SK-N-SH (cell line): ENCODE measurements around the gene ADRB2. TPM values are rescaled to one million over a fixed set of nuclear protein-coding genes. Genes with fewer than 3 reads are reported as not detected.

Experiments
- CTCF ChIA-PET: fragments of 300-600, 350-600 bp; formaldehyde crosslinking; extraction: SDS; loops from one replicate; lab custom pipeline; 2021; lab: Yijun Ruan, JAX
- POLR2A ChIA-PET: fragments of 350-600 bp; sonication (Branson Sonifier 250); formaldehyde crosslinking; extraction: SDS; loops from one replicate; lab custom pipeline; 2020; ENCODE audit warnings: antibody characterized with exemption, inconsistent platforms; lab: Yijun Ruan, JAX
- DNase-seq: peaks from one replicate; pipeline ENCODE4 v3.0.0; 2012
- H2AFZ ChIP-seq: fragments of 200-600 bp; sonication (generic); 2 replicates; pipeline ENCODE4 v1.8.1; 2016; ENCODE audit warnings: antibody characterized with exemption, mild to moderate bottlenecking, low read depth
- H3F3A ChIP-seq: fragments of 200-600 bp; sonication (generic); replicated peaks from 2 replicates; pipeline ENCODE3; 2016; ENCODE audit warnings: antibody characterized with exemption, mild to moderate bottlenecking; ENCODE audit not compliant: insufficient read depth
- H3K27ac ChIP-seq, 2 experiments: fragments of 200-500 bp in 1 of 2; fragments of 200-600 bp in 1 of 2; sonication (Bioruptor generic) in 1 of 2; sonication (generic), shearing (Covaris generic) in 1 of 2; 2 replicates each; pipeline versions ENCODE4 v1.5.1 to v1.6.1; 2014 to 2016; ENCODE audit warnings: low read depth in 2 of 2, inconsistent platforms in 1 of 2, low read length in 1 of 2, mild to moderate bottlenecking in 1 of 2, mixed read lengths in 1 of 2
- H3K27me3 ChIP-seq: fragments of 200-600 bp; sonication (generic), shearing (Covaris generic); 2 replicates; pipeline ENCODE4 v1.6.1; 2016; ENCODE audit warnings: mixed run types; ENCODE audit not compliant: insufficient read depth
- H3K36me3 ChIP-seq, 2 experiments: fragments of 200-500 bp in 1 of 2; fragments of 200-600 bp in 1 of 2; sonication (Bioruptor generic) in 1 of 2; sonication (generic) in 1 of 2; replicated peaks in 1 of 2; 2 replicates each; pipeline versions ENCODE3 to v1.5.1; 2014 to 2016; ENCODE audit warnings: low read length in 1 of 2, mild to moderate bottlenecking in 1 of 2; ENCODE audit not compliant: insufficient read depth in 2 of 2, control insufficient read depth in 1 of 2
- H3K4me1 ChIP-seq, 2 experiments: fragments of 200-500 bp in 1 of 2; fragments of 200-600 bp in 1 of 2; sonication (Bioruptor generic) in 1 of 2; sonication (generic), shearing (Covaris generic) in 1 of 2; 2 replicates each; pipeline versions ENCODE4 v1.5.1 to v1.6.1; 2014 to 2016; ENCODE audit warnings: low read depth in 1 of 2, low read length in 1 of 2, mixed run types in 1 of 2; ENCODE audit not compliant: insufficient read depth in 2 of 2, control insufficient read depth in 1 of 2
- H3K4me2 ChIP-seq: fragments of 200-600 bp; sonication (generic), shearing (Covaris generic); 2 replicates; pipeline ENCODE4 v1.6.1; 2017; ENCODE audit warnings: mixed run types
- H3K4me3 ChIP-seq, 2 experiments: fragments of 200-500 bp in 1 of 2; fragments of 200-600 bp in 1 of 2; sonication (Bioruptor generic) in 1 of 2; sonication (generic), shearing (Covaris generic) in 1 of 2; 2 replicates each; pipeline versions ENCODE4 v1.5.1 to v1.8.1; 2014 to 2016; ENCODE audit warnings: low read depth in 2 of 2, inconsistent platforms in 1 of 2, low read length in 1 of 2, mild to moderate bottlenecking in 1 of 2, mixed read lengths in 1 of 2, moderate library complexity in 1 of 2
- H3K79me2 ChIP-seq: fragments of 200-600 bp; sonication (generic); 2 replicates; pipeline ENCODE4 v1.8.1; 2017; ENCODE audit warnings: mild to moderate bottlenecking; ENCODE audit not compliant: insufficient read depth
- H3K9ac ChIP-seq: fragments of 200-600 bp; sonication (generic); 2 replicates; pipeline ENCODE4 v1.6.1; 2017; ENCODE audit warnings: mixed run types
- H3K9me2 ChIP-seq: fragments of 200-600 bp; sonication (generic); 2 replicates; pipeline ENCODE4 v1.6.1; 2017; ENCODE audit warnings: mixed run types
- H3K9me3 ChIP-seq: fragments of 200-600 bp; sonication (generic); 2 replicates; pipeline ENCODE4 v1.6.1; 2017; ENCODE audit warnings: mixed run types, mild to moderate bottlenecking, moderate library complexity
- H4K20me1 ChIP-seq: fragments of 200-600 bp; sonication (generic); 2 replicates; pipeline ENCODE4 v1.6.1; 2017; ENCODE audit warnings: mild to moderate bottlenecking, mixed run types; ENCODE audit not compliant: insufficient read depth
- CHD2 ChIP-seq: fragments of 150-350 bp; IDR thresholded peaks from 2 replicates; pipeline ENCODE4 v1.6.1; 2018; ENCODE audit warnings: low read length; ENCODE audit not compliant: partially characterized antibody
- ELF1 ChIP-seq: IDR thresholded peaks from 2 replicates; pipeline ENCODE4 v1.4.0; 2012
- EP300 ChIP-seq, 2 experiments: IDR thresholded peaks; 2 replicates each; pipeline versions ENCODE4 v1.4.0 to v1.6.1; 2012; ENCODE audit warnings: borderline replicate concordance in 1 of 2, low read depth in 1 of 2, low read length in 1 of 2
- FOSL2 ChIP-seq: IDR thresholded peaks from 2 replicates; pipeline ENCODE4 v1.4.0; 2012; ENCODE audit warnings: low read depth, mild to moderate bottlenecking, moderate library complexity, borderline replicate concordance
- FOXM1 ChIP-seq: IDR thresholded peaks from 2 replicates; pipeline ENCODE4 v1.4.0; 2012; ENCODE audit warnings: low read depth, mild to moderate bottlenecking
- GABPA ChIP-seq: IDR thresholded peaks from 2 replicates; pipeline ENCODE4 v1.4.0; 2012; ENCODE audit warnings: low read depth, mild to moderate bottlenecking
- GATA2 ChIP-seq: sonication (generic); formaldehyde crosslinking; IDR thresholded peaks from 2 replicates; pipeline ENCODE4 v1.5.0; 2020; ENCODE audit warnings: mild to moderate bottlenecking, missing genetic modification reagents
- MEF2A ChIP-seq: IDR thresholded peaks from 2 replicates; pipeline ENCODE4 v1.4.0; 2012; ENCODE audit warnings: low read depth, borderline replicate concordance
- MXI1 ChIP-seq: IDR thresholded peaks from 2 replicates; pipeline ENCODE4 v1.6.1; 2012; ENCODE audit warnings: mild to moderate bottlenecking, low read depth, low read length, improper control_type of control experiment
- NFIC ChIP-seq: IDR thresholded peaks from 2 replicates; pipeline ENCODE4 v1.4.0; 2012; ENCODE audit warnings: borderline replicate concordance
- POLR2AphosphoS5 ChIP-seq: IDR thresholded peaks from 2 replicates; pipeline ENCODE4 v1.6.1; 2012; ENCODE audit warnings: low read depth, low read length
- RFX5 ChIP-seq: IDR thresholded peaks from 2 replicates; pipeline ENCODE4 v1.6.1; 2012; ENCODE audit warnings: mild to moderate bottlenecking, improper control_type of control experiment, low read length
- RXRA ChIP-seq: IDR thresholded peaks from 2 replicates; pipeline ENCODE4 v1.4.0; 2012; ENCODE audit warnings: low read depth, mild to moderate bottlenecking, borderline replicate concordance
- TAF1 ChIP-seq: IDR thresholded peaks from 2 replicates; pipeline ENCODE4 v1.6.1; 2012; ENCODE audit warnings: low read depth, mild to moderate bottlenecking, low read length, moderate library complexity, borderline replicate concordance
- TEAD4 ChIP-seq: IDR thresholded peaks from 2 replicates; pipeline ENCODE4 v1.4.0; 2012; ENCODE audit warnings: mild to moderate bottlenecking, borderline replicate concordance; ENCODE audit not compliant: insufficient read depth
- YY1 ChIP-seq: IDR thresholded peaks from 2 replicates; pipeline ENCODE4 v1.4.0; 2012; ENCODE audit warnings: low read depth, mild to moderate bottlenecking
- WGBS: methylation state at CpG from one replicate; pipeline ENCODE4 v1.1.6; 2017; ENCODE audit warnings: low lambda C conversion rate; 5-methylcytosine and 5-hydroxymethylcytosine counted together
- polyA plus RNA-seq, 3 experiments: library from polyadenylated mRNA; depleted of rRNA; stranded (reverse); fragments of >200 nt; gene quantifications; 2 replicates each; pipeline ENCODE4 v1.2.3, GENCODE V29; 2012
- TF ChIP-seq, protein P1 (sequence below): fragments of 200-600 bp; sonication (generic); IDR thresholded peaks from 2 replicates; pipeline ENCODE4 v1.6.1; 2017; ENCODE audit warnings: antibody characterized with exemption, mild to moderate bottlenecking, moderate library complexity
- TF ChIP-seq, protein P2 (sequence below): IDR thresholded peaks from 2 replicates; pipeline ENCODE4; 2012
- TF ChIP-seq, protein P3 (sequence below): fragments of 150-350 bp; IDR thresholded peaks from 2 replicates; pipeline ENCODE4 v1.6.1; 2017; ENCODE audit warnings: antibody characterized with exemption, low read length, low read depth, borderline replicate concordance
- TF ChIP-seq, protein P4 (sequence below): IDR thresholded peaks from 2 replicates; pipeline ENCODE4 v1.4.0; 2012; ENCODE audit warnings: low read depth, borderline replicate concordance

Gene ADRB2
- polyA plus RNA-seq, 1 of the 3 experiments (the other 2 are of a cell fraction), result 1.0 TPM

DNA sequence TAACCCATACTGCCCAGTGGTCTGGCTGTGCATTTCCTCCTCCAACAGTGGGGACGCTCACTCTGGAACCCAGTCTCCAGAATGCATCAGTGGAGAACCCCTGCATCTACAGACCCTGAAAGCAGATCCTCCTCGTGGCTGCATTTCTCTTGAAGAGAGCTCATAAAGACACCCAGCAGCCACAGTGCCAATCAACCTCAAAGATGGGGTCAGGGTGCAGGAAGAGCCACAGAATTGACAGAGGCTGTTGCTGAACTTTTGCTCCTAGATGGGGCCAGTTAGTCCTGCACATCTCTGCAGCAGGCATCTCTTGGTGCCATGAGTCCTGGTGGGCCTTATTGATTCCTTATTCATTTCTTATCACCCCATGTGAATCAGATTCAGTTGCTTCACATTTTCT is 39.6 kb downstream of the ADRB2 start:
- CTCF ChIA-PET, result no interaction called here
- no peak overlapping the region for H3K27ac ChIP-seq

DNA sequence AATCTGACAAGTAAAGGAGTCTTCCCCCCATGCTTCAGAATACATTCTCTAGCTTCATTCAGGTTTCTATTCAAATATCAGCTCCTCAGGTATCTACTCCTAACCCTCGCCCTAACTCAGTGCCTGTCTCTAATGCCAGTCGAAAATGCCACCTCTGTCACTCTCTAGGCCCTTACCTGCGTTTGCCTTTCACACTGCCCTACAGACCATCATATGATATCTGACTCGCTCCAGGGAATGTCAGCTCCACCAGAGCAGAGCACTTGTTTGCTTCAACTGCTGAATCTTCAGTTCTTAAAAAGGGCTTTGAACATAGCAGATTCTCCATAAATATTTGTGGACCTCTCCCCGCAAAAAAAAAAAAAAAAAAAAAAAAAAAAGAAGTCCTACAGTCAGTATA is 46.7 kb downstream of the ADRB2 start:
- H4K20me1 ChIP-seq, result no peaks in the 10 kb centered on the region
- 58% methylated on average over 5 of the region's 5 CpGs for WGBS
- H3K9me2 ChIP-seq, result no peaks in the 10 kb centered on the region
- ChIA-PET POLR2A (no interaction called here), CTCF (interaction anchor here (1.5 kb wide), 1 partner anchor 163 kb away, joined by 4 read pairs; no protein-coding TSS in a partner anchor)
- no peak overlapping the region for H3K4me3 ChIP-seq
- H3K4me2 ChIP-seq, result no peak overlapping the region
- H3K4me1 ChIP-seq, result no peaks in the 10 kb centered on the region
- H3K27me3 ChIP-seq, result no peaks in the 10 kb centered on the region
- no peak overlapping the region for H2AFZ ChIP-seq
- no peaks in the 10 kb centered on the region for H3K79me2 ChIP-seq
- H3K9me3 ChIP-seq, result no peaks in the 10 kb centered on the region
- no peaks in the 10 kb centered on the region for H3K36me3 ChIP-seq
- H3K9ac ChIP-seq, result no peak overlapping the region
- DNase-seq, result no peak
- H3K27ac ChIP-seq, result no peak overlapping the region
- H3F3A ChIP-seq, result no peaks in the 10 kb centered on the region
- TF ChIP-seq, protein P1, sequence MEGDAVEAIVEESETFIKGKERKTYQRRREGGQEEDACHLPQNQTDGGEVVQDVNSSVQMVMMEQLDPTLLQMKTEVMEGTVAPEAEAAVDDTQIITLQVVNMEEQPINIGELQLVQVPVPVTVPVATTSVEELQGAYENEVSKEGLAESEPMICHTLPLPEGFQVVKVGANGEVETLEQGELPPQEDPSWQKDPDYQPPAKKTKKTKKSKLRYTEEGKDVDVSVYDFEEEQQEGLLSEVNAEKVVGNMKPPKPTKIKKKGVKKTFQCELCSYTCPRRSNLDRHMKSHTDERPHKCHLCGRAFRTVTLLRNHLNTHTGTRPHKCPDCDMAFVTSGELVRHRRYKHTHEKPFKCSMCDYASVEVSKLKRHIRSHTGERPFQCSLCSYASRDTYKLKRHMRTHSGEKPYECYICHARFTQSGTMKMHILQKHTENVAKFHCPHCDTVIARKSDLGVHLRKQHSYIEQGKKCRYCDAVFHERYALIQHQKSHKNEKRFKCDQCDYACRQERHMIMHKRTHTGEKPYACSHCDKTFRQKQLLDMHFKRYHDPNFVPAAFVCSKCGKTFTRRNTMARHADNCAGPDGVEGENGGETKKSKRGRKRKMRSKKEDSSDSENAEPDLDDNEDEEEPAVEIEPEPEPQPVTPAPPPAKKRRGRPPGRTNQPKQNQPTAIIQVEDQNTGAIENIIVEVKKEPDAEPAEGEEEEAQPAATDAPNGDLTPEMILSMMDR, result no peak
- TF ChIP-seq MXI1 (no peak), TEAD4 (no peak), ELF1 (no peak), FOSL2 (no peak), TAF1 (no peak), FOXM1 (no peak), CHD2 (no peak), GABPA (no peak), MEF2A (no peak), YY1 (no peak), EP300 (IDR thresholded peaks at IDR 0.05; ENCODE audit: borderline replicate concordance in 1 of 2, low read depth in 1 of 2, low read length in 1 of 2) (no peak), POLR2AphosphoS5 (no peak)
- TF ChIP-seq, protein P2, sequence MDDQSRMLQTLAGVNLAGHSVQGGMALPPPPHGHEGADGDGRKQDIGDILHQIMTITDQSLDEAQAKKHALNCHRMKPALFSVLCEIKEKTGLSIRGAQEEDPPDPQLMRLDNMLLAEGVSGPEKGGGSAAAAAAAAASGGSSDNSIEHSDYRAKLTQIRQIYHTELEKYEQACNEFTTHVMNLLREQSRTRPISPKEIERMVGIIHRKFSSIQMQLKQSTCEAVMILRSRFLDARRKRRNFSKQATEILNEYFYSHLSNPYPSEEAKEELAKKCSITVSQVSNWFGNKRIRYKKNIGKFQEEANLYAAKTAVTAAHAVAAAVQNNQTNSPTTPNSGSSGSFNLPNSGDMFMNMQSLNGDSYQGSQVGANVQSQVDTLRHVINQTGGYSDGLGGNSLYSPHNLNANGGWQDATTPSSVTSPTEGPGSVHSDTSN, result no peak
- TF ChIP-seq, protein P3, sequence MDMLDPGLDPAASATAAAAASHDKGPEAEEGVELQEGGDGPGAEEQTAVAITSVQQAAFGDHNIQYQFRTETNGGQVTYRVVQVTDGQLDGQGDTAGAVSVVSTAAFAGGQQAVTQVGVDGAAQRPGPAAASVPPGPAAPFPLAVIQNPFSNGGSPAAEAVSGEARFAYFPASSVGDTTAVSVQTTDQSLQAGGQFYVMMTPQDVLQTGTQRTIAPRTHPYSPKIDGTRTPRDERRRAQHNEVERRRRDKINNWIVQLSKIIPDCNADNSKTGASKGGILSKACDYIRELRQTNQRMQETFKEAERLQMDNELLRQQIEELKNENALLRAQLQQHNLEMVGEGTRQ, result no peak
- TF ChIP-seq, protein P4, sequence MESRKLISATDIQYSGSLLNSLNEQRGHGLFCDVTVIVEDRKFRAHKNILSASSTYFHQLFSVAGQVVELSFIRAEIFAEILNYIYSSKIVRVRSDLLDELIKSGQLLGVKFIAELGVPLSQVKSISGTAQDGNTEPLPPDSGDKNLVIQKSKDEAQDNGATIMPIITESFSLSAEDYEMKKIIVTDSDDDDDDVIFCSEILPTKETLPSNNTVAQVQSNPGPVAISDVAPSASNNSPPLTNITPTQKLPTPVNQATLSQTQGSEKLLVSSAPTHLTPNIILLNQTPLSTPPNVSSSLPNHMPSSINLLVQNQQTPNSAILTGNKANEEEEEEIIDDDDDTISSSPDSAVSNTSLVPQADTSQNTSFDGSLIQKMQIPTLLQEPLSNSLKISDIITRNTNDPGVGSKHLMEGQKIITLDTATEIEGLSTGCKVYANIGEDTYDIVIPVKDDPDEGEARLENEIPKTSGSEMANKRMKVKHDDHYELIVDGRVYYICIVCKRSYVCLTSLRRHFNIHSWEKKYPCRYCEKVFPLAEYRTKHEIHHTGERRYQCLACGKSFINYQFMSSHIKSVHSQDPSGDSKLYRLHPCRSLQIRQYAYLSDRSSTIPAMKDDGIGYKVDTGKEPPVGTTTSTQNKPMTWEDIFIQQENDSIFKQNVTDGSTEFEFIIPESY, result no peak

More for the DNA sequence above, 39.6 kb downstream of the ADRB2 start:
- TF ChIP-seq MEF2A, result no peak
- TF ChIP-seq, protein P4, result no peak
- no peak for TF ChIP-seq POLR2AphosphoS5
- no peak for TF ChIP-seq GATA2
- no peak for TF ChIP-seq EP300 (IDR thresholded peaks at IDR 0.05; ENCODE audit: borderline replicate concordance in 1 of 2, low read depth in 1 of 2, low read length in 1 of 2)
- TF ChIP-seq RXRA, result no peak
- no peak for TF ChIP-seq NFIC
- no peak for TF ChIP-seq RFX5
- TF ChIP-seq TAF1, result no peak
- no peak for TF ChIP-seq YY1
- TF ChIP-seq, all 33 proteins: peak for 0
- Histone ChIP-seq H3K27me3 (no peaks in the 10 kb centered on the region), H2AFZ (no peak overlapping the region), H3K9me2 (no peaks in the 10 kb centered on the region), H4K20me1 (no peaks in the 10 kb centered on the region), H3K9me3 (no peaks in the 10 kb centered on the region), H3K9ac (no peak overlapping the region), H3K4me2 (no peak overlapping the region), H3K79me2 (no peaks in the 10 kb centered on the region), H3K4me3 (no peak overlapping the region), H3K36me3 (no peaks in the 10 kb centered on the region), H3F3A (no peaks in the 10 kb centered on the region), H3K4me1 (no peaks in the 10 kb centered on the region)
- WGBS, result no CpG with 5 or more reads among the region's 2 CpGs
- POLR2A ChIA-PET, result no interaction called here
- DNase-seq, result no peak
